SK-N-SH treated with all-trans-retinoic acid at 6 μM for 48 hours (cell line): ENCODE measurements around the gene DPM2.

Experiments
- ATAC-seq: fragments of 200-7000 bp; cut with Tn5 transposase; 3 replicates; pipeline ENCODE4 v1.9.1; 2020; ENCODE audit warnings: mild to moderate bottlenecking, moderate library complexity
- BACH2 ChIP-seq: fragments of 250-450 bp; sonication (Bioruptor Pico); IDR thresholded peaks from 2 replicates; pipeline ENCODE4 v1.9.0; 2021; ENCODE audit warnings: mild to moderate bottlenecking, borderline replicate concordance
- CSDC2 ChIP-seq: fragments of 250-450 bp; sonication (Bioruptor Pico); IDR thresholded peaks from 2 replicates; pipeline ENCODE4 v1.5.0; 2020; ENCODE audit warnings: mild to moderate bottlenecking, moderate library complexity
- CSRNP3 ChIP-seq: fragments of 250-450 bp; sonication (Bioruptor Pico); IDR thresholded peaks from 2 replicates; pipeline ENCODE4 v1.5.1; 2021; ENCODE audit warnings: mild to moderate bottlenecking, moderate library complexity
- ESRRG ChIP-seq: fragments of 250-450 bp; sonication (Bioruptor Pico); IDR thresholded peaks from 2 replicates; pipeline ENCODE4 v1.6.1; 2021; ENCODE audit warnings: mild to moderate bottlenecking
- ISL1 ChIP-seq: fragments of 250-450 bp; sonication (Bioruptor Pico); IDR thresholded peaks from 2 replicates; pipeline ENCODE4 v2.1.2; 2022; ENCODE audit warnings: mild to moderate bottlenecking, moderate library complexity
- OSR1 ChIP-seq: fragments of 250-450 bp; sonication (Bioruptor Pico); IDR thresholded peaks from 2 replicates; pipeline ENCODE4 v1.8.0; 2022; ENCODE audit warnings: moderate library complexity, mild to moderate bottlenecking, inconsistent platforms
- PATZ1 ChIP-seq: fragments of 250-450 bp; sonication (Bioruptor Pico); IDR thresholded peaks from 2 replicates; pipeline ENCODE4 v1.8.0; 2020; ENCODE audit warnings: mild to moderate bottlenecking, moderate library complexity, borderline replicate concordance
- POU6F1 ChIP-seq: fragments of 250-450 bp; sonication (Bioruptor Pico); IDR thresholded peaks from 2 replicates; pipeline ENCODE4 v1.8.0; 2021; ENCODE audit warnings: low read depth, mild to moderate bottlenecking, moderate library complexity, borderline replicate concordance
- PPARA ChIP-seq: fragments of 250-450 bp; sonication (Bioruptor Pico); IDR thresholded peaks from 2 replicates; pipeline ENCODE4 v1.5.0; 2020; ENCODE audit warnings: mild to moderate bottlenecking, borderline replicate concordance
- RARB ChIP-seq: fragments of 250-450 bp; sonication (Bioruptor Pico); IDR thresholded peaks from 2 replicates; pipeline ENCODE4 v1.8.0; 2021; ENCODE audit warnings: mild to moderate bottlenecking, moderate library complexity
- SNAI2 ChIP-seq: fragments of 250-450 bp; sonication (Bioruptor Pico); IDR thresholded peaks from 2 replicates; pipeline ENCODE4 v1.5.0; 2020; ENCODE audit warnings: mild to moderate bottlenecking, moderate library complexity
- TCF4 ChIP-seq: fragments of 250-450 bp; sonication (Bioruptor Pico); IDR thresholded peaks from 2 replicates; pipeline ENCODE4 v1.8.0; 2021; ENCODE audit warnings: mild to moderate bottlenecking, moderate library complexity, borderline replicate concordance
- TSHZ2 ChIP-seq: fragments of 250-450 bp; sonication (Bioruptor Pico); IDR thresholded peaks from 2 replicates; pipeline ENCODE4 v1.5.0; 2020; ENCODE audit warnings: mild to moderate bottlenecking, moderate library complexity
- ZC3H10 ChIP-seq: fragments of 250-450 bp; sonication (Bioruptor Pico); IDR thresholded peaks from 2 replicates; pipeline ENCODE4 v1.5.1; 2021; ENCODE audit warnings: mild to moderate bottlenecking, moderate library complexity
- ZFP3 ChIP-seq: fragments of 250-450 bp; sonication (Bioruptor Pico); IDR thresholded peaks from 2 replicates; pipeline ENCODE4 v1.5.0; 2020; ENCODE audit warnings: mild to moderate bottlenecking, moderate library complexity
- ZFP30 ChIP-seq: fragments of 450-650 bp; formaldehyde crosslinking; IDR thresholded peaks from 2 replicates; pipeline ENCODE4 v1.5.0; 2022; ENCODE audit warnings: mild to moderate bottlenecking, moderate library complexity
- ZNF565 ChIP-seq: fragments of 450-650 bp; formaldehyde crosslinking; conservative IDR thresholded peaks from 2 replicates; pipeline ENCODE4 v1.5.0; 2020; ENCODE audit warnings: low read depth, mild to moderate bottlenecking, moderate library complexity
- ZNF70 ChIP-seq: fragments of 450-650 bp; formaldehyde crosslinking; IDR thresholded peaks from 2 replicates; pipeline ENCODE4 v1.5.0; 2020; ENCODE audit warnings: mild to moderate bottlenecking, moderate library complexity
- ZNF8 ChIP-seq: fragments of 450-650 bp; formaldehyde crosslinking; IDR thresholded peaks from 2 replicates; pipeline ENCODE4 v1.5.0; 2020; ENCODE audit warnings: mild to moderate bottlenecking, moderate library complexity

The DPM2 gene

GRCh38 chr9:127947841-127948710, 10.4 kb upstream of the DPM2 start:
- TF ChIP-seq ZNF8 (CRISPR knock-in tag) (no peak), ZNF70 (no peak), ZFP3 (no peak), PATZ1 (CRISPR knock-in tag) (no peak), ZFP30 (no peak), TSHZ2 (CRISPR knock-in tag) (no peak), POU6F1 (CRISPR knock-in tag) (no peak), ZC3H10 (CRISPR knock-in tag) (no peak), OSR1 (no peak), ESRRG (CRISPR knock-in tag) (no peak), BACH2 (CRISPR knock-in tag) (no peak), ISL1 (CRISPR knock-in tag) (no peak)
- no peak for ATAC-seq

- TF ChIP-seq PATZ1 (CRISPR knock-in tag) (no peak), ZFP30 (no peak)
- ATAC-seq: no peak
These were observed 9.1 kb upstream of the DPM2 start for GRCh38 chr9:127946728-127947127.

GRCh38 chr9:127945942-127946341, 8.3 kb upstream of the DPM2 start:
- ATAC-seq: no peak
- TF ChIP-seq CSRNP3 (CRISPR knock-in tag): no peak
- TF ChIP-seq TCF4: no peak
- TF ChIP-seq TSHZ2 (CRISPR knock-in tag): no peak
- no peak for TF ChIP-seq ESRRG (CRISPR knock-in tag)
- no peak for TF ChIP-seq OSR1
- no peak for TF ChIP-seq PATZ1 (CRISPR knock-in tag)
- no peak for TF ChIP-seq ZNF8 (CRISPR knock-in tag)
- no peak for TF ChIP-seq ZNF70
- no peak for TF ChIP-seq PPARA (CRISPR knock-in tag)
- TF ChIP-seq SNAI2 (CRISPR knock-in tag): no peak
- no peak for TF ChIP-seq ISL1 (CRISPR knock-in tag)
- TF ChIP-seq ZFP30: no peak
- no peak for TF ChIP-seq ZNF565 (CRISPR knock-in tag)
- no peak for TF ChIP-seq RARB (CRISPR knock-in tag)
- TF ChIP-seq CSDC2: no peak
- no peak for TF ChIP-seq BACH2 (CRISPR knock-in tag)
